ENCODE data around the gene SPATC1L.

The SPATC1L gene

DNA sequence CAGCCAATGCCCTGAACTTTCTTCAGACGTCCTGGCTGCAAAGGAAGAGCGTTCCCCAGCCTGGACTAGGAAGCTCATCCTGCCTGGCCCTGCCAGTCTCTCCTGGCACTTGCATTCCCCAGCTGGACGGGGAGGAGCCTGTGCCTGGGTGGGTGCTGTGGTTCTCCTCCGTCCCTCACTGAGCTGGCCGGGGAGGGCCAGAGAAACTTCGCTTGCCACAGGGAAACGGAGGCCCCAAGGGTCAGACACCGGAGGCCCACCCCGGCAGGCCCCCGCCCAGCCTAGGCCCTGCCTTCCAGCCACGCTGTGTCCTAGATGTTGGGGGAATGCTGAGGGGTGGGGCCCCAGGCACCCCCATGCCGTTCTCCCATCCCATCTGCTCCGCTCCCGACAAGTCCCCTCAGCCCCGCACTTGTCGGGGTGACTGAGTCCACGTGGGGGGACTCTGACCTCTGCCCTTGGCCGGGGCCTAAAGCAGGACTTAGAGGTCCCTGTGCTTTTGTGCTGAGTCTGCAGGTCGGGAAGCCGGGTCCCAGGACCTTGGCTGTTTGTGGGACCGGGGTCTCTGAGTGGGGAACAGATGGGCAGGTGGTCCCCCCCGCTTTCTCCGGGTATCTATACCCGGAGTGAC is 33.7 kb downstream of the SPATC1L start:
- no peak overlapping the region for H3K4me2 ChIP-seq (ENCODE audit: low read length)
- no peaks in the 10 kb centered on the region for H3K36me3 ChIP-seq (ENCODE audit: insufficient read depth, low read length)
- no peak overlapping the region for H3K9ac ChIP-seq (ENCODE audit: low read length)
- H4K20me1 ChIP-seq (ENCODE audit: insufficient read depth, low read length): no peaks in the 10 kb centered on the region
- no peaks in the 10 kb centered on the region for H3K27me3 ChIP-seq (ENCODE audit: insufficient read depth, low read length)
- H3K4me1 ChIP-seq (ENCODE audit: insufficient read depth, low read length, severe bottlenecking): no peaks in the 10 kb centered on the region
- no peak for TF ChIP-seq EZH2 (IDR thresholded peaks at IDR 0.05; ENCODE audit: borderline replicate concordance, low read length)
- no peaks in the 10 kb centered on the region for H3K79me2 ChIP-seq (ENCODE audit: insufficient read depth, low read length)
- H3K4me3 ChIP-seq (ENCODE audit: low read depth, low read length, poor library complexity, severe bottlenecking): no peak overlapping the region
- no peak overlapping the region for H2AFZ ChIP-seq (ENCODE audit: low read length)
- H3K27ac ChIP-seq (ENCODE audit: low read depth, low read length, poor library complexity, severe bottlenecking): no peak overlapping the region
- no peaks in the 10 kb centered on the region for H3K9me2 ChIP-seq (ENCODE audit: low read depth, low read length)
- H3F3A ChIP-seq (ENCODE audit: insufficient read depth, low read length): no peaks in the 10 kb centered on the region
- H3K9me3 ChIP-seq (ENCODE audit: low read length): no peaks in the 10 kb centered on the region

DNA sequence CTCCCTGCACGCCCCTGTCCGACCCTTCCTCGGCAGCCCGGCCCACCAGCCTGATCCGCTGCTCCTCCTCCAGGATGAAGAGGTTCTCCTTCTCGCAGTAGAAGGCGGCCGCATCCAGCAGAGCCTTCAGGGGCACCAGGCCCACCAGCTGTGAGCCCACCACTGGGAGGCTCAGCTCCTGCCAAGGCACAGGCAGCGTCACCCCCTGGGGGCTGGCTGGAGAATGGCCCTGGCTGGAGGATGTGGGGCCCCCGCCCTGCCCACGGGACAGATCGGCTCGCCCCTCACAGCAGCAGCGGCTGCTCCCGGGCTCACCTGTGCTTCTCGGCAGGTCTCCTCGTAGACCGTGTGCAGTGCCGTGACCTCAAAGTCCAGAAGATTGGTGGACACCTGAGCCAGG is 34.2 kb downstream of the SPATC1L start:
- no peak for TF ChIP-seq EZH2 (IDR thresholded peaks at IDR 0.05; ENCODE audit: borderline replicate concordance, low read length)
- TF ChIP-seq, protein P1, sequence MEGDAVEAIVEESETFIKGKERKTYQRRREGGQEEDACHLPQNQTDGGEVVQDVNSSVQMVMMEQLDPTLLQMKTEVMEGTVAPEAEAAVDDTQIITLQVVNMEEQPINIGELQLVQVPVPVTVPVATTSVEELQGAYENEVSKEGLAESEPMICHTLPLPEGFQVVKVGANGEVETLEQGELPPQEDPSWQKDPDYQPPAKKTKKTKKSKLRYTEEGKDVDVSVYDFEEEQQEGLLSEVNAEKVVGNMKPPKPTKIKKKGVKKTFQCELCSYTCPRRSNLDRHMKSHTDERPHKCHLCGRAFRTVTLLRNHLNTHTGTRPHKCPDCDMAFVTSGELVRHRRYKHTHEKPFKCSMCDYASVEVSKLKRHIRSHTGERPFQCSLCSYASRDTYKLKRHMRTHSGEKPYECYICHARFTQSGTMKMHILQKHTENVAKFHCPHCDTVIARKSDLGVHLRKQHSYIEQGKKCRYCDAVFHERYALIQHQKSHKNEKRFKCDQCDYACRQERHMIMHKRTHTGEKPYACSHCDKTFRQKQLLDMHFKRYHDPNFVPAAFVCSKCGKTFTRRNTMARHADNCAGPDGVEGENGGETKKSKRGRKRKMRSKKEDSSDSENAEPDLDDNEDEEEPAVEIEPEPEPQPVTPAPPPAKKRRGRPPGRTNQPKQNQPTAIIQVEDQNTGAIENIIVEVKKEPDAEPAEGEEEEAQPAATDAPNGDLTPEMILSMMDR (IDR thresholded peaks at IDR 0.05; ENCODE audit: low read length): no peak
- no peaks in the 10 kb centered on the region for H3K36me3 ChIP-seq (ENCODE audit: insufficient read depth, low read length)

DNA sequence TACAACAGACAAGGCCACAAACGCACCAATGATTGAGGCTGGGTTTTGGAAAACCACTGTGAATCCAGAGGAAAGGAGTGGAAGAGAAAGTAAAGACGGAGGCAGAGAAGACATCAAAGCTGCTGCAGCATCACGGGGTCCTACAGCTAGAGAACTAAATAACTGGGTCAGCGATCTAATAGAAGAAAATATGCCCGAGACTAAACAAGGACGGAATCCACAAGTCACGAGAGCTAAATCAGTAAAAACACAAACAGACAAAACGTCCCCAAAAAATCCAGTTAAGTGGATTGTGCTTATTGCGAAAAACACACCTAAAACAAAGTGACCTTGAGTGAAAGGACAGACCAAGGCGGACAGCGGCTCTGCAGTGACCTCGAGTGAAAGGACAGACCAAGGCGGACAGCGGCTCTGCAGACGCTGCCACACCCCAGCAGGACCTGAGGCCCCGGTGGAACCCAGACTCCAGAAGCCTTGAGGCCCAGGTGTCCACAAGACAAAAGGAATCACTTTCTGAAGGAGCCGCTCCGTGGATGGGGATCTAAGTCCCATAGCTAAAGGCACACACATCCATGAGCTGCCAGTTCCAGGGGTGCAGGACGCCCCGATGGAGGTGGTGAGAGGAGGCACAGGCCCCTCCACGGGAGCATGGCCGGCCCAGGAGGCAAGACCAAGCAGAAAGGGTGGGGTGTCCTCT is 34.9 kb downstream of the SPATC1L start:
- H3F3A ChIP-seq (ENCODE audit: insufficient read depth, low read length): no peaks in the 10 kb centered on the region
- no peak overlapping the region for H3K27ac ChIP-seq (ENCODE audit: low read depth, low read length, poor library complexity, severe bottlenecking)
- no peaks in the 10 kb centered on the region for H3K9me2 ChIP-seq (ENCODE audit: low read depth, low read length)
- no peak overlapping the region for H3K9ac ChIP-seq (ENCODE audit: low read length)
- H3K36me3 ChIP-seq (ENCODE audit: insufficient read depth, low read length): no peaks in the 10 kb centered on the region
- no peak overlapping the region for H3K4me2 ChIP-seq (ENCODE audit: low read length)
- no peaks in the 10 kb centered on the region for H3K9me3 ChIP-seq (ENCODE audit: low read length)
- H3K4me1 ChIP-seq (ENCODE audit: insufficient read depth, low read length, severe bottlenecking): no peaks in the 10 kb centered on the region
- H3K4me3 ChIP-seq (ENCODE audit: low read depth, low read length, poor library complexity, severe bottlenecking): no peak overlapping the region
- no peaks in the 10 kb centered on the region for H4K20me1 ChIP-seq (ENCODE audit: insufficient read depth, low read length)
- H3K27me3 ChIP-seq (ENCODE audit: insufficient read depth, low read length): no peaks in the 10 kb centered on the region
- no peak overlapping the region for H2AFZ ChIP-seq (ENCODE audit: low read length)
- no peaks in the 10 kb centered on the region for H3K79me2 ChIP-seq (ENCODE audit: insufficient read depth, low read length)
- TF ChIP-seq, protein P1 (IDR thresholded peaks at IDR 0.05; ENCODE audit: low read length): no peak
- TF ChIP-seq EZH2 (IDR thresholded peaks at IDR 0.05; ENCODE audit: borderline replicate concordance, low read length): no peak

More for the DNA sequence above, 34.2 kb downstream of the SPATC1L start:
- Histone ChIP-seq H3F3A (ENCODE audit: insufficient read depth, low read length) (no peaks in the 10 kb centered on the region), H3K79me2 (ENCODE audit: insufficient read depth, low read length) (no peaks in the 10 kb centered on the region), H4K20me1 (ENCODE audit: insufficient read depth, low read length) (no peaks in the 10 kb centered on the region), H3K4me3 (ENCODE audit: low read depth, low read length, poor library complexity, severe bottlenecking) (no peak overlapping the region), H3K4me1 (ENCODE audit: insufficient read depth, low read length, severe bottlenecking) (no peaks in the 10 kb centered on the region), H3K9me2 (ENCODE audit: low read depth, low read length) (no peaks in the 10 kb centered on the region), H3K9me3 (ENCODE audit: low read length) (no peaks in the 10 kb centered on the region), H3K9ac (ENCODE audit: low read length) (no peak overlapping the region), H3K4me2 (ENCODE audit: low read length) (no peak overlapping the region), H3K27ac (ENCODE audit: low read depth, low read length, poor library complexity, severe bottlenecking) (no peak overlapping the region), H2AFZ (ENCODE audit: low read length) (no peak overlapping the region), H3K27me3 (ENCODE audit: insufficient read depth, low read length) (no peaks in the 10 kb centered on the region)

Data from OCI-LY1 (cell line).